ENCODE data around the gene ST8SIA5.

GRCh38 chr18:46679846-46680598 lies 76.8 kb downstream of the ST8SIA5 start:
- TF ChIP-seq CTCF (IDR thresholded peaks at IDR 0.05) (no peak), TCF12 (IDR thresholded peaks at IDR 0.05) (no peak), SIN3A (IDR thresholded peaks at IDR 0.05; ENCODE audit: borderline replicate concordance, low read depth, low read length) (no peak), POLR2AphosphoS5 (IDR thresholded peaks at IDR 0.05; ENCODE audit: low read depth, low read length) (no peak), USF2 (IDR thresholded peaks at IDR 0.05; ENCODE audit: borderline replicate concordance, low read depth, low read length) (no peak), ZBTB33 (IDR thresholded peaks at IDR 0.05; ENCODE audit: borderline replicate concordance, low read depth) (no peak), NRF1 (IDR thresholded peaks at IDR 0.05; ENCODE audit: low read depth, low read length) (no peak), EZH2phosphoT487 (IDR thresholded peaks at IDR 0.05; ENCODE audit: borderline replicate concordance, low read depth) (no peak), MXI1 (IDR thresholded peaks at IDR 0.05; ENCODE audit: low read depth, low read length) (no peak), EP300 (IDR thresholded peaks at IDR 0.05; ENCODE audit: borderline replicate concordance in 1 of 2, low read depth in 1 of 2, low read length in 1 of 2) (no peak), MAX (IDR thresholded peaks at IDR 0.05; ENCODE audit: low read depth) (no peak), NFIC (IDR thresholded peaks at IDR 0.05; ENCODE audit: borderline replicate concordance) (no peak), SMC3 (IDR thresholded peaks at IDR 0.05; ENCODE audit: low read depth, low read length) (no peak), REST (IDR thresholded peaks at IDR 0.05; ENCODE audit: low read depth, low read length) (no peak)

Data from SK-N-SH (cell line).